DOHH2 (cell line): ENCODE measurements around the gene RPTOR.

Source experiments
- H3F3A ChIP-seq: fragments of 200-600 bp; sonication (generic), shearing (Covaris generic); 2 replicates; pipeline ENCODE4 v1.6.0; 2016; ENCODE audit warnings: antibody characterized with exemption, mild to moderate bottlenecking; ENCODE audit not compliant: control insufficient read depth, insufficient read depth
- H3K27ac ChIP-seq: fragments of 200-600 bp; sonication (generic); 2 replicates; pipeline ENCODE4 v1.5.1; 2014; ENCODE audit warnings: low read depth, mild to moderate bottlenecking, low read length, moderate library complexity
- H3K27me3 ChIP-seq: fragments of 200-600 bp; sonication (generic); 2 replicates; pipeline ENCODE4 v1.6.1; 2014; ENCODE audit warnings: mild to moderate bottlenecking, low read length, mixed read lengths; ENCODE audit not compliant: control insufficient read depth
- H3K36me3 ChIP-seq: fragments of 200-600 bp; sonication (generic); 2 replicates; pipeline ENCODE4 v1.6.1; 2014; ENCODE audit warnings: mild to moderate bottlenecking, low read length, moderate library complexity, mixed read lengths; ENCODE audit not compliant: control insufficient read depth
- H3K4me1 ChIP-seq: fragments of 200-600 bp; sonication (generic); 2 replicates; pipeline ENCODE4 v1.6.1; 2014; ENCODE audit warnings: mild to moderate bottlenecking, low read length, mixed read lengths; ENCODE audit not compliant: control insufficient read depth
- H3K4me2 ChIP-seq: fragments of 200-600 bp; sonication (generic); 2 replicates; pipeline ENCODE4 v1.6.0; 2014; ENCODE audit warnings: mild to moderate bottlenecking, low read length, moderate library complexity
- H3K4me3 ChIP-seq: fragments of 200-600 bp; sonication (generic); 2 replicates; pipeline ENCODE4 v1.5.1; 2014; ENCODE audit warnings: mild to moderate bottlenecking, low read length, mixed read lengths
- H3K79me2 ChIP-seq: fragments of 200-600 bp; sonication (generic); 2 replicates; pipeline ENCODE4 v1.6.1; 2014; ENCODE audit warnings: mild to moderate bottlenecking, low read length, mixed read lengths; ENCODE audit not compliant: control insufficient read depth
- H3K9me2 ChIP-seq: fragments of 200-600 bp; sonication (generic); replicated peaks from 2 replicates; pipeline ENCODE4 v1.6.1; 2014; ENCODE audit warnings: mild to moderate bottlenecking, low read length, mixed read lengths; ENCODE audit not compliant: control insufficient read depth
- H3K9me3 ChIP-seq: fragments of 200-600 bp; sonication (generic); 2 replicates; pipeline ENCODE4 v1.6.1; 2014; ENCODE audit warnings: antibody characterized with exemption, low read length, mixed read lengths; ENCODE audit not compliant: control insufficient read depth, insufficient read depth
- H4K20me1 ChIP-seq: fragments of 200-600 bp; sonication (generic); 2 replicates; pipeline ENCODE4 v1.6.0; 2014; ENCODE audit warnings: low read depth, mild to moderate bottlenecking, antibody characterized with exemption, low read length, moderate library complexity; ENCODE audit not compliant: control insufficient read depth, insufficient read depth
- CTCF ChIP-seq: fragments of 200-600 bp; sonication (generic); IDR thresholded peaks from one replicate; pipeline ENCODE4 v1.5.1; 2014; ENCODE audit warnings: antibody characterized with exemption, mild to moderate bottlenecking, low read depth, low read length; ENCODE audit not compliant: poor library complexity, severe bottlenecking
- EZH2phosphoT487 ChIP-seq: fragments of 200-600 bp; sonication (generic); IDR thresholded peaks from 2 replicates; pipeline ENCODE4 v1.6.1; 2017; ENCODE audit warnings: borderline replicate concordance, mild to moderate bottlenecking, antibody characterized with exemption, low read length, moderate library complexity, mixed read lengths

RPTOR gene

GRCh38 chr17:80948019-80948975 lies 403.7 kb downstream of the RPTOR start:
- no peak overlapping the region for H3K27ac ChIP-seq
- H3K27me3 ChIP-seq: no peaks in the 10 kb centered on the region
- no peaks in the 10 kb centered on the region for H3K9me3 ChIP-seq
- no peak for TF ChIP-seq CTCF
- TF ChIP-seq EZH2phosphoT487: no peak
- no peaks in the 10 kb centered on the region for H3F3A ChIP-seq
- H3K9me2 ChIP-seq: no peaks in the 10 kb centered on the region
- H3K4me2 ChIP-seq: no peak overlapping the region
- no peak overlapping the region for H3K4me3 ChIP-seq
- H3K4me1 ChIP-seq: no peaks in the 10 kb centered on the region
- H3K79me2 ChIP-seq: no peaks in the 10 kb centered on the region
- no peaks in the 10 kb centered on the region for H4K20me1 ChIP-seq
- H3K36me3 ChIP-seq: peaks cover 9% of the 10 kb centered on the region

GRCh38 chr17:80948976-80949450 lies 404.4 kb downstream of the RPTOR start:
- peaks cover 9% of the 10 kb centered on the region for H3K36me3 ChIP-seq
- H3K79me2 ChIP-seq: no peaks in the 10 kb centered on the region
- no peak overlapping the region for H3K4me3 ChIP-seq
- no peaks in the 10 kb centered on the region for H4K20me1 ChIP-seq
- H3K9me3 ChIP-seq: no peaks in the 10 kb centered on the region
- no peaks in the 10 kb centered on the region for H3K27me3 ChIP-seq
- H3K9me2 ChIP-seq: no peaks in the 10 kb centered on the region
- no peak overlapping the region for H3K27ac ChIP-seq
- no peak overlapping the region for H3K4me2 ChIP-seq
- TF ChIP-seq CTCF: no peak
- H3F3A ChIP-seq: no peaks in the 10 kb centered on the region
- no peaks in the 10 kb centered on the region for H3K4me1 ChIP-seq

GRCh38 chr17:80949451-80950421 lies 405.1 kb downstream of the RPTOR start:
- H3K4me1 ChIP-seq: no peaks in the 10 kb centered on the region
- no peak for TF ChIP-seq EZH2phosphoT487
- H3K9me2 ChIP-seq: no peaks in the 10 kb centered on the region
- no peaks in the 10 kb centered on the region for H3F3A ChIP-seq
- no peak overlapping the region for H3K27ac ChIP-seq
- H4K20me1 ChIP-seq: no peaks in the 10 kb centered on the region
- H3K4me3 ChIP-seq: no peak overlapping the region
- no peaks in the 10 kb centered on the region for H3K9me3 ChIP-seq
- H3K36me3 ChIP-seq: peaks cover 9% of the 10 kb centered on the region
- no peaks in the 10 kb centered on the region for H3K27me3 ChIP-seq
- H3K79me2 ChIP-seq: no peaks in the 10 kb centered on the region
- no peak overlapping the region for H3K4me2 ChIP-seq
